Uterus (tissue), 4 donors: ENCODE measurements around the gene LRBA. TPM values are rescaled to one million over a fixed set of nuclear protein-coding genes. Genes with fewer than 3 reads are reported as not detected.

Source experiments
- DNase-seq, 2 donors: peaks; one replicate each; pipeline ENCODE4 v3.0.0-alpha.2; 2019 to 2020
- H3K27ac ChIP-seq, 2 donors: fragments of 200-600 bp; sonication (generic); 1 replicate in 1 of 2; 2 replicates in 1 of 2; pipeline ENCODE4 v1.5.1; 2016 to 2018
- H3K27me3 ChIP-seq, 2 donors: fragments of 200-600 bp; sonication (generic); one replicate each; pipeline ENCODE4 v1.5.1; 2018 to 2019; ENCODE audit warnings: control low read depth in 1 of 2
- H3K36me3 ChIP-seq, 2 donors: fragments of 200-600 bp; sonication (generic); one replicate each; pipeline ENCODE4 v1.5.1; 2019; ENCODE audit warnings: control low read depth in 1 of 2
- H3K4me1 ChIP-seq, 2 donors: fragments of 200-600 bp; sonication (generic); one replicate each; pipeline ENCODE4 v1.5.1; 2018 to 2019; ENCODE audit warnings: control low read depth in 1 of 2
- H3K4me3 ChIP-seq, 2 donors: fragments of 200-600 bp; sonication (generic); 1 replicate in 1 of 2; 2 replicates in 1 of 2; pipeline ENCODE4 v1.5.1; 2018 to 2019; ENCODE audit warnings: mild to moderate bottlenecking in 1 of 2
- H3K9me3 ChIP-seq, 2 donors: fragments of 200-600 bp; sonication (generic); one replicate each; pipeline ENCODE4 v1.5.1; 2019; ENCODE audit warnings: control low read depth in 1 of 2
- POLR2A ChIP-seq, 2 donors: fragments of 450-650 bp; IDR thresholded peaks; one replicate each; pipeline ENCODE4 v1.6.1; 2016; ENCODE audit warnings: antibody characterized with exemption in 2 of 2, mild to moderate bottlenecking in 1 of 2, moderate library complexity in 1 of 2
- intact Hi-C: fragments of 100-400 bp; cut with DNase I; formaldehyde crosslinking; loops from one replicate; pipeline ENCODE4 v1.15.1; 2023; ENCODE audit warnings: low total_unique reads
- small RNA-seq: library from RNA; depleted of rRNA; stranded (forward); fragments of <200 nt; gene quantifications from one replicate; pipeline ENCODE3, GENCODE V24; 2016
- total RNA-seq, 4 donors: library from RNA; depleted of rRNA in 3 of 4; stranded (reverse); fragments of >200 nt in 3 of 4; gene quantifications; one replicate each; pipeline versions ENCODE4 v1.1.0 to v1.2.4, GENCODE V29; 2014 to 2023
- TF ChIP-seq, protein P1 (sequence below), 4 experiments: fragments of 200-600 bp in 2 of 4; fragments of 450-650 bp in 2 of 4; sonication (generic) in 2 of 4; IDR thresholded peaks; one replicate each; pipeline ENCODE4 v1.5.1; 2016 to 2019; ENCODE audit warnings: antibody characterized with exemption in 4 of 4, mild to moderate bottlenecking in 2 of 4, moderate library complexity in 1 of 4
- donor health status: DM: yes; HTN: yes; CAD: no.

LRBA gene
- total RNA-seq, 4 donors from 2014 or later = 32.0 to 126 (median 41.7) TPM

DNA sequence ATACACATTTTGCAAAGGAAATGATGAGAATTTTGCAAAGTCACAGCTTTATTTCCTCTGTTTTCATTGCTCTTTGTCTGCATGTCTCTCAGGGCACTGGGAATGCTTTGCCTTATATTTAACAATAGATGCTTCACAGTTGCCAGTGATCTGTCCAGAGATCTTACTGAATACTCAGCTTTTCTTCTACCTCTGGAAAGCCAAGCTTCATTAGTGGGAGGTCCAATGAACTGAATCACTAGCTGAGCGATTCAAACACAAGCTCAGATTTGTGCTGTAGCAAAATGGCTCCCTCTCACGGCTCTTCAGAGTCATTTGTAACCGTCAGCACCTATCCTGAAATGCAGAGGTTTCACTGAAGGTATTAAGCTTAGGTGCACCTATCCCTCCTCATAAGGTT, 797.9 kb downstream of the LRBA start:
- intact Hi-C loops = no loop called here
- no peak for DNase-seq
- Histone ChIP-seq H3K4me3 (no peak overlapping the region), H3K36me3 (no peaks in the 10 kb centered on the region), H3K27me3 (no peaks in the 10 kb centered on the region), H3K9me3 (no peaks in the 10 kb centered on the region), H3K4me1 (no peaks in the 10 kb centered on the region), H3K27ac (no peak overlapping the region)
- TF ChIP-seq, protein P1, sequence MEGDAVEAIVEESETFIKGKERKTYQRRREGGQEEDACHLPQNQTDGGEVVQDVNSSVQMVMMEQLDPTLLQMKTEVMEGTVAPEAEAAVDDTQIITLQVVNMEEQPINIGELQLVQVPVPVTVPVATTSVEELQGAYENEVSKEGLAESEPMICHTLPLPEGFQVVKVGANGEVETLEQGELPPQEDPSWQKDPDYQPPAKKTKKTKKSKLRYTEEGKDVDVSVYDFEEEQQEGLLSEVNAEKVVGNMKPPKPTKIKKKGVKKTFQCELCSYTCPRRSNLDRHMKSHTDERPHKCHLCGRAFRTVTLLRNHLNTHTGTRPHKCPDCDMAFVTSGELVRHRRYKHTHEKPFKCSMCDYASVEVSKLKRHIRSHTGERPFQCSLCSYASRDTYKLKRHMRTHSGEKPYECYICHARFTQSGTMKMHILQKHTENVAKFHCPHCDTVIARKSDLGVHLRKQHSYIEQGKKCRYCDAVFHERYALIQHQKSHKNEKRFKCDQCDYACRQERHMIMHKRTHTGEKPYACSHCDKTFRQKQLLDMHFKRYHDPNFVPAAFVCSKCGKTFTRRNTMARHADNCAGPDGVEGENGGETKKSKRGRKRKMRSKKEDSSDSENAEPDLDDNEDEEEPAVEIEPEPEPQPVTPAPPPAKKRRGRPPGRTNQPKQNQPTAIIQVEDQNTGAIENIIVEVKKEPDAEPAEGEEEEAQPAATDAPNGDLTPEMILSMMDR (IDR thresholded peaks at IDR 0.05) = peak in 2 of 4 experiments; percentile 26 to 28
- no peak for TF ChIP-seq POLR2A (IDR thresholded peaks at IDR 0.05)

DNA sequence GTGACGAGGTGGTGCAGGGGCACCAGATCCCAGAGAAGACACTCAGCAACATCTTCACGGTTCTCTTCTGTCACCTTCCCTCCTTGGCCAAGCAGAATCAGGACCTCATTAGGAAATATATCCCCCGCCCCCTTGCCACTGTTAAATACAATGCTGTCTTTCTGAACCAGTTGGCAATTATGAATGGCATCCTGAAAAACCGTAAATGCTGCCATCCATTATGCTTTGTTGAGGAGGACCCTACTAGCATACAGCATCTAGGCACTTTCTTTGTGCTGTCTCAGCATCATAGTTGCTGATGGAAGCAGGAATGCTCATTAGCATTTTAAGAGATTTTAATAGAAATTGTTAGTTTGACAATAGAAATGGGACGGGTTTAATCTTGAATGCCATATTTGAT, 798.4 kb downstream of the LRBA start:
- Histone ChIP-seq H3K27me3 (no peaks in the 10 kb centered on the region), H3K36me3 (no peaks in the 10 kb centered on the region), H3K27ac (no peak overlapping the region), H3K4me1 (no peaks in the 10 kb centered on the region), H3K4me3 (no peak overlapping the region), H3K9me3 (no peaks in the 10 kb centered on the region)
- intact Hi-C loops = no loop called here
- TF ChIP-seq, protein P1 (IDR thresholded peaks at IDR 0.05) = no peak
- TF ChIP-seq POLR2A (IDR thresholded peaks at IDR 0.05) = no peak
- no peak for DNase-seq

DNA sequence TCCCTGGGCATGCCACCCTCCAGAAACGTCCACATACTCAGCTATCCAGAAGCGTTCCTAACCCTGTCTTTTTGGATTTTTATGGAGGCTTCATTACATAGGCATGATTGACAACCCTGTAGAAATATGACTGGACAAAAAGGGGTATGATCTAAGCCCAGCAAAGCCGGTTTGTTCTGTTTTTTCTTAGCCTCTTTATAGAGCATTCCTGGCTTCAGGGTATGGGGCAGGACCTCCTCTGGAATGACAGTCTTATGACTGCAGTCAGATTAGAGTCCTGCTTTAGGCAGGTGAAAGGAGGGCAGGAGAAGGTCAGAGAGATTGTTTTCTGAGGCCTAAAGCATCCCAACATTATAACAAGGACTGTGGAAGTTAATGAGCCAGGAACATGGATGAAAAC, 799.5 kb downstream of the LRBA start:
- TF ChIP-seq, protein P1 (IDR thresholded peaks at IDR 0.05) = no peak
- TF ChIP-seq POLR2A (IDR thresholded peaks at IDR 0.05) = no peak
- no peaks in the 10 kb centered on the region for H3K9me3 ChIP-seq

More for the DNA sequence above, 799.5 kb downstream of the LRBA start:
- Histone ChIP-seq H3K36me3 (no peaks in the 10 kb centered on the region), H3K27ac (no peak overlapping the region), H3K4me1 (no peaks in the 10 kb centered on the region), H3K27me3 (no peaks in the 10 kb centered on the region), H3K4me3 (no peak overlapping the region)
- intact Hi-C loops = no loop called here
- no peak for DNase-seq

Small RNA genes within 50 kb of the gene (small RNA-seq; reads per million reads assigned to genes)
- not detected for gene RNA5SP168

Other genes starting within 250 kb of the LRBA start
- over 10,000 TPM in 2 of 4 donors, 1,000 to 10,000 TPM in 2; 2,740 to 15,349 (median 8,137) TPM for gene RPS3A, start 84.3 kb upstream of the LRBA start, total RNA-seq